ENCODE measurements around the gene RAI14. TPM values are rescaled to one million over a fixed set of nuclear protein-coding genes. Genes with fewer than 3 reads are reported as not detected.

Gene RAI14
- total RNA-seq, 3 donors from 2014 or later = 12.5 to 38.7 (median 22.4) TPM

DNA sequence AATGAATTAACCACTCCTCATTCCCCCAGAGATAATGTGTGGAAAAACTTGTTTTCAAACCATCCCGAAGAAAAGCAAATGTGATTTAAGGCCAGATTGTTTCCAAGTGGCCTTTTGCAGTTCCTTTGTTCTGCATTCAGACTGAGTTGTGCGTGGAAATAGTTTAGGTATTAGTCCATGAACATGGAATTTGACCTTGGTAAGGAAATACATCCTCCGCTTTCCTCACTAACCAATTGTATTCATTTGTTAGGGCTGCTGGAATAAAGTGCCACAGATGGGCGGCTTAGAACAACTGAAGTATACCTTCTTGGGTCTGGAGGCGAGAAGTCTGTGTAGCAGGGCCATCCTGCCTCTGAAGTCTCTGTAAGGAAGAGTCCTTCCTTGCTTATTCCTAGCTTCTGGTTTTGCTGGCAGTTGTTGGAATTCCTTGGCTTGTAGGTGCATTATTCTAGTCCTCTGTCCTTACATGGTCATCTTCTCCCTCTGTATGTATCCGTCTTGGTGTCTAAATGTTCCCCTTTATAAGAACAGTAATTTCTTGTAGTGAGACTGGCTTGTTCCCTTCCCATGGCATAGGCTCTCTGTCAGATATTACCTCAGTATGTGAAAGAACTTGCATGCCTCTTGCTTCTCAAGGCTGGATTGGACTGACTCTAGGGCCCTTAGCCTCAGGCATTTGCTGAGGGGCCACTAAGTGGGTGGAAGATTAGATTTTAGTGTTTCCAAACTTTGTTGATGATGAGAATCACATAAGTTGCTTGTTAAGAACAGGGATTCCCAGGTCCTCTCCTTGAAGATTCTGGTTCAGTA is 53.9 kb downstream of the RAI14 start:
- TF ChIP-seq POLR2A (IDR thresholded peaks at IDR 0.05) (no peak), POLR2AphosphoS5 (IDR thresholded peaks at IDR 0.05) (no peak)
- TF ChIP-seq, protein P1, sequence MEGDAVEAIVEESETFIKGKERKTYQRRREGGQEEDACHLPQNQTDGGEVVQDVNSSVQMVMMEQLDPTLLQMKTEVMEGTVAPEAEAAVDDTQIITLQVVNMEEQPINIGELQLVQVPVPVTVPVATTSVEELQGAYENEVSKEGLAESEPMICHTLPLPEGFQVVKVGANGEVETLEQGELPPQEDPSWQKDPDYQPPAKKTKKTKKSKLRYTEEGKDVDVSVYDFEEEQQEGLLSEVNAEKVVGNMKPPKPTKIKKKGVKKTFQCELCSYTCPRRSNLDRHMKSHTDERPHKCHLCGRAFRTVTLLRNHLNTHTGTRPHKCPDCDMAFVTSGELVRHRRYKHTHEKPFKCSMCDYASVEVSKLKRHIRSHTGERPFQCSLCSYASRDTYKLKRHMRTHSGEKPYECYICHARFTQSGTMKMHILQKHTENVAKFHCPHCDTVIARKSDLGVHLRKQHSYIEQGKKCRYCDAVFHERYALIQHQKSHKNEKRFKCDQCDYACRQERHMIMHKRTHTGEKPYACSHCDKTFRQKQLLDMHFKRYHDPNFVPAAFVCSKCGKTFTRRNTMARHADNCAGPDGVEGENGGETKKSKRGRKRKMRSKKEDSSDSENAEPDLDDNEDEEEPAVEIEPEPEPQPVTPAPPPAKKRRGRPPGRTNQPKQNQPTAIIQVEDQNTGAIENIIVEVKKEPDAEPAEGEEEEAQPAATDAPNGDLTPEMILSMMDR (IDR thresholded peaks at IDR 0.05) = no peak
- Histone ChIP-seq H3K4me3 (no peak overlapping the region), H3K9me3 (no peaks in the 10 kb centered on the region), H3K36me3 (no peaks in the 10 kb centered on the region), H3K27me3 (no peaks in the 10 kb centered on the region), H3K4me1 (no peaks in the 10 kb centered on the region), H3K27ac (peak overlapping the region in 1 of 2 donors; percentile 1)
- intact Hi-C loops (cut with DNase I; ENCODE audit: low total_unique reads) = loop anchor here (10.0 kb wide), 1 partner anchor 445 kb away; no protein-coding TSS in a partner anchor
- DNase-seq (ENCODE audit: low spot score in 2 of 2) = no peak

DNA sequence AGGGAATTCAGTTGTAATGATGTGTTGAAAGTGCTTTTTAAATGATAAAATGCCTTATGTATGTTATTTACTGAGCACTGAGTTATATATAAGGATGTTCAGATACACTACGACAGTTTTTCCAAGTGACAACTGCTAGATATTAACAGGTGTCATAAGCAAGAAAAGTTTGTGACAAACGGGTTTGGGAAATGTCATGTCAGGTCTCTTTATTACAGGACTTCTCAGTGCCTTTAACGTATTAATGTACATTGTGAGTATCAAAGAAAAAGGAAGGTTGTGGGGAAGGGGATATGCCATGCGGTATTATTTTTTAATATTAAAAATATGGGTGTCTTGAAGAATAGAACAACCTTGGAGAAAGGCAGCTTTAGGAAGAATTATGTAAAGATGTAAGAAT is 56.4 kb downstream of the RAI14 start:
- H3K27me3 ChIP-seq = no peaks in the 10 kb centered on the region
- no peaks in the 10 kb centered on the region for H3K9me3 ChIP-seq
- no peaks in the 10 kb centered on the region for H3K36me3 ChIP-seq
- H3K4me3 ChIP-seq = no peak overlapping the region
- TF ChIP-seq, protein P1 (IDR thresholded peaks at IDR 0.05) = no peak
- TF ChIP-seq POLR2A (IDR thresholded peaks at IDR 0.05) (no peak), POLR2AphosphoS5 (IDR thresholded peaks at IDR 0.05) (no peak)
- DNase-seq (ENCODE audit: low spot score in 2 of 2) = no peak
- no peak overlapping the region for H3K27ac ChIP-seq
- intact Hi-C loops (cut with DNase I; ENCODE audit: low total_unique reads) = no loop called here
- H3K4me1 ChIP-seq = no peaks in the 10 kb centered on the region

DNA sequence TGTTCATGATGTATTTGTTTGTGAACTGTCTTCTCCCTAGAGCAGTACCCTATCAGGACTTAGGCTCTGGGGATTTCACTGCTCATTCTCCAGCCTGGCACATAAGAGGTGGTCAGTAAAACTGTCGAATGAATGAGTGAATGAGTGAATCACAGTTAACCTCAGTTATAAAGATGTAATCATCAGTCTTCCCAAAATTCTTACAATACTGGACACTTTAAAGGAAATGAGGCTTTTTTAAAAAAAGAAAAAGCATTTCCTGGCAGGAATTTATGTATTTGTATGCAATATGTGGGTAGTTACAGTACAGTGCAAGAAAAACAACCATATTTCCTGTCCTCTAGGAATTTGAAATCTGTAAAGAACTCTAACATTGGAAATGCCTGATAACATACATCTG is 59.6 kb downstream of the RAI14 start:
- H3K27me3 ChIP-seq = no peaks in the 10 kb centered on the region
- H3K27ac ChIP-seq = no peak overlapping the region
- TF ChIP-seq POLR2A (IDR thresholded peaks at IDR 0.05) = no peak
- TF ChIP-seq POLR2AphosphoS5 (IDR thresholded peaks at IDR 0.05) = no peak
- TF ChIP-seq, protein P1 (IDR thresholded peaks at IDR 0.05) = no peak
- no peaks in the 10 kb centered on the region for H3K36me3 ChIP-seq
- H3K4me3 ChIP-seq = no peak overlapping the region
- intact Hi-C loops (cut with DNase I; ENCODE audit: low total_unique reads) = no loop called here
- no peaks in the 10 kb centered on the region for H3K9me3 ChIP-seq
- no peak for DNase-seq (ENCODE audit: low spot score in 2 of 2)
- H3K4me1 ChIP-seq = no peaks in the 10 kb centered on the region

DNA sequence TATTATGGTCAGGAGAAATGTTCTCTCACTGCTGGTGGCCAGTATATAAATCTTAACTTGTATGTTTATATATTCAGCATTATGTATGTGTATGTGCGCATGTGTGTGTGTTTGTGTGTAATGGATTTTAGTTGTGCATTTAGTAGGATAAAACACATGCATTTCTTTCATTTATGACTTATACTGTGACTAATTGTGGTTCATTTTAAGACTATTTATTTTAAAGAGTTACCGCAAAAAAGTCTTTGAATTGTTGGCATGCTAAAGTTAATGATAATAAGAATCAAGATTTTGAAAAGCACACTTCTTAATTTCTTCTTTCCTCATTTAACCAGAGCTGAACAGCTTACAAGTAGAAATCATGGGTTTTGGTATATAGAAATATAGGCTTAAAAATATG is 60.9 kb downstream of the RAI14 start:
- Histone ChIP-seq H3K9me3 (no peaks in the 10 kb centered on the region), H3K27me3 (no peaks in the 10 kb centered on the region), H3K4me3 (no peak overlapping the region), H3K36me3 (no peaks in the 10 kb centered on the region), H3K4me1 (no peaks in the 10 kb centered on the region), H3K27ac (no peak overlapping the region)
- TF ChIP-seq, protein P1 (IDR thresholded peaks at IDR 0.05) = no peak
- no peak for TF ChIP-seq POLR2A (IDR thresholded peaks at IDR 0.05)
- no peak for TF ChIP-seq POLR2AphosphoS5 (IDR thresholded peaks at IDR 0.05)
- intact Hi-C loops (cut with DNase I; ENCODE audit: low total_unique reads) = no loop called here
- no peak for DNase-seq (ENCODE audit: low spot score in 2 of 2)
